ENCODE results near the gene CNTNAP2.
"Not testable (repeated sequence)": the region's sequence is repeated elsewhere in the genome, so short reads cannot be mapped to it uniquely, and the experiment has no call there.

The CNTNAP2 gene

DNA sequence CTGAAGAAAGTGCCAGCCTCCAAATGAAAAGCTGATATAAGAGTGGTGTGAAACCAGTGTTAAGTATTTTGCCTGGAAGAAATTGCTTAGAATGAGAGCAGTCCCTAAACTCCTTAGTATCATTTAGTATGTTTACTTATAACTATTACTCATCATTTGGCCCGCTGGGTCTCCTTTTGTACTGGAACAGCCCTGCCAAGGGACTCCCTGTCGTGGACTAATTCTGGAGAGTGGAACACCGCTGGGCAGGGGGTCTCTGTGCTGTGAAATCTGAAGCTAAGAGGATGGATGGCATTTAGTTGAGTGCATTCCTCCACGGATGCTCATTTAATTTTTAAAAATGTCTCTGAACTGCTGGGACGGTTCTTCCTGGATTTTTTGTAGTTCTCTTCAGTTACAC, 1584.1 kb downstream of the CNTNAP2 start:
- no peak for DNase-seq

DNA sequence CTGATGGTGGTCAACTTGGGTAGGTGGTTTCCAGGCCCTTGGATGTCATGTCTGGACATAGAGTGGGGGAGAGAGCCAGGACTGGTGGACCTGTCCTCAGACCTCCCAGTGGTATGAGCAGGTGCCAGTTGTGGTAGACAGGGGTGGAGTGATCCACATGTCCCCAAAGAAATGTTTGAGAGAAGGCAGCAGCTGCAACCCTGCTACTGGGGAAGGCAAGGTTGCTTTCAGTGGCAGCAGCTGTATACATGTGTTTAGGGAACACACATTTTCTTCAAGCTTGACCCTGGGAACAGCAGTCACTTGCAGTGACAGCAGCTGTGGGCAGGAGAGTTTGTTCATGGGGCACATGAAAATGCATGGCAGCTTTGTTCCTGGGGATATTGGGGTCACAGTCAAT, 1591.3 kb downstream of the CNTNAP2 start:
- DNase-seq = no peak

DNA sequence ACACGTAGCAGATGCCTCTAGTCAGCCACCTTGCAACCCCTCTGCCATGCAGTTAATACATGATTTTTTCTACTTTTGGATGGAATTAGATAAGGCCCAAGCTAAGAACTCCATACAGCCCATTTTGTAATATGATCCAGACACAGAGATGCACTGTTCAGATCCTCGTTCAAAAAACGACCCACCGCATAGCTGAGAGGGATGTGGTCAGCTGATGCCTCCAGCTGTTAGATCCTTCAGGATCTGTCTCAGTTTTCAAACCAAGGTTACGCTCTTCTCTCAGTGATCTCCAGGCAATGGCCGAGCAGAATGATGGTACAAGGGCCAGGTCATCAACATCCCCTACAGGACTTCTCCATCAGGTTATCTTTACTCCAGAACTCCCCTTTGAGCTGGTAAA, 1592.3 kb downstream of the CNTNAP2 start:
- DNase-seq = no peak

DNA sequence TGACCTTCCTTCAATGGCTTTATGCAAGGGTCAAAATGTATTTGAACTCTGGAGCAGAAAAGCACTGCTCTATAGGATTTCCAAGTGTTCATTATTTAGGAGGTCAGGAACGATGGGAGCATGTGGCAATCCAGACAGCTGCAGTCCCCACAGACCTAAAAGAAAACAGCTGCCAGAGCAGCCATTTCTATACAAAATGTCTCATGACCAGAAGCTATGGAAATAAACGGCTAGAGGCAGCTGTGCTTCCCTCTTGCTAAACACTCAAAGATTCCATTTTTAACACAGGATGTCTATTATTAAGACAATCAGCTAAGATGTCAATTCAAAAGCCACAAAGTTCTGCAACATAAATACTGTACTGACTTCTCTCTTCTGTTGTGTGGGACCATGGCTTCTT, 1594.8 kb downstream of the CNTNAP2 start:
- DNase-seq = no peak

DNA sequence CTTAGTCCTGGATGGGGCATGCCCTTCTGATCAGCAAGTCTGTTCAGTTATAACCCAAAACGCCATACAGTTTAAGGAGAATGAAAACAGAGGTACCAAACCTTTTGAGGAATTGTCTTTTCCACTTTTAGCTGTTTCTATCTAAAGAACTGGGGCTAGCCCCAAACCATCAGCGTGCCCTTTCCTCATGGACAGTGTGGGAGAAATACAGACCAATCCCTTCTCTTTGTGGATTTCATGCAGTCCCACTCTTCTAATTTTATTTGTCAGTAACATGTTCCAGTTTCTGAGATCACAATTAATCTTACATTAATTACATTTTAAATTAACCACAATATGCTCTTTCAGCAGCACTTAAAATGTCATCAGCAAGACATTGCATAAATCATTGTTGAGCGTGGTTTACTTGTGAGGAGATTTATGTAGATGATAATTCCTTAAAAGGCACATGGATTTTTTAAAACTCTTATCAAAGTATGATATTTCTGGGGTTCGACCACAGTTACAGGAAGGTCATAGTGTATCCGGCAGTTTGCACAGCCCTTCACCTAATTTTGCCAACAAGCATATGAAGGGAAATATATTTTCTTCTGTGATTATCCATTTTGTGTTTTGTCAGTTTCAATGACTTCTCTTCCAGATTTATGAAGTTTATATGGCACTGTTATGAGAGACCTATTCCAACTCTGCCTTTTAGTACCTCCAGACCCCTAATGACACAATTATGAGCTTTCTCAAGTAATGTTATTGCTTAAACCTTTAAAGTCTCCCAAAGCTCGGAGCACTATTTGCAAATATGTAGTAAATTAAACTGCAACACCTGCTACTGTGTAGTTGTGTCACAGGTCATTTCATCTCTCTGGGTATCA, 1605.6 kb downstream of the CNTNAP2 start:
- no peak for DNase-seq

DNA sequence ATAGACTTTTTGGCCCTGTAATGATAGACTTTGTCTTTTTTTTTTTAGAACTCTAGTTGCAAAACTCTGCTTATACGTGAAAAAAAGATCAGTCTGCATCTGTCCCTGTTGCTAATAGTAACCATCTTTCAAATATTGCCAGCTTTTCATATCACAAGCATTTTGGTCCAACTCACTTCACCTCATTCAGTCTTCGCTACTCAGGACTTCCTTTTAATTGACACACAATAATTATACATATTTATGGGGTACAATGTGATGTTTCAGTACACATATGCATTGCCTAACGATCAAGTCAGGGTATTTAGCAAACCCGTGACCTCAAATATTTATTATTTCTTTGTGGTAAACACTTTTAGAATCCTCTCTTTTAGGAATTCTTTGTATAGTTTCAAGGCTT, 1606.9 kb downstream of the CNTNAP2 start:
- no peak for DNase-seq

DNA sequence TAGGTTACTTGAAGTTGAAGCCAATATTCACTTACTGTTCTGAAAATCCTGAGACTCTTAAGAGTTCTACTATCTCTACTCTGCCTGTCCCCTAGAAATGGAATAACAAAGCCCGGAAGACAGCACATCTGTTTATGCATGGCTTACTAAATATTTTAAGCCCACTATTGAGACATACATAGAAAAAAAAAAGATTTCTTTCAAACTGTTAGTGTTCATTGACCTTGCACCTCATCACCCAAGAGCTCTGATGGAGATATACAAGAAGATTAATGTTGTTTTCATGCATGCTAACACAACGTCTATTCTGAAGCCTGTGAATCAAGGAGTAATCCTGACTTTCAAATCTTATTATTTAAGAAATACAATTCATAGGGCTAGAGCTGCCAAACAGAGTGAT, 1614.7 kb downstream of the CNTNAP2 start:
- DNase-seq = no peak

DNA sequence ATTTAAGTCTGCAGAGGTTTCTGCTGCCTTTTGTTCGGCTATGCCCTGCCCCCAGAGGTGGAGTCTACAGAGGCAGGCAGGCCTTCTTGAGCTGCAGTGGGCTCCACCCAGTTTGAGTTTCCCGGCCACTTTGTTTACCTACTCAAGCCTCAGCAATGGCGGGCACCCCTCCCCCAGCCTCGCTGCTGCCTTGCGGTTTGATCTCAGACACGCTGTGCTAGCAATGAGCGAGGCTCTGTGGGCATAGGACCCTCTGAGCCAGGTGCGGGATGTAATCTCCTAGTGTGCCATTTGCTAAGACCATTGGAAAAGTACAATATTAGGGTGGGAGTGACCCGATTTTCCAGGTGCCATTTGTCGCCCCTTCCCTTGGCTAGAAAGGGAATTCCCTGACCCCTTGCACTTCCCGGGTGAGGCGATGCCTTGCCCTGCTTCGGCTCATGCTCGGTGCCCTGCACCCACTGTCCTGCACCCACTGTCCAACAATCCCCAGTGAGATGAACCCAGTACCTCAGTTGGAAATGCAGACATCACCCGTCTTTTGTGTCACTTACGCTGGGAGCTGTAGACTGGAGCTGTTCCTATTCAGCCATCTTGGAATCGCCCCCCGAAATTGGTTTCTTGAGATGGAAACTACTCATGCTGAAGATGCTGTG, 1621.1 kb downstream of the CNTNAP2 start:
- not testable (repeated sequence) for DNase-seq

DNA sequence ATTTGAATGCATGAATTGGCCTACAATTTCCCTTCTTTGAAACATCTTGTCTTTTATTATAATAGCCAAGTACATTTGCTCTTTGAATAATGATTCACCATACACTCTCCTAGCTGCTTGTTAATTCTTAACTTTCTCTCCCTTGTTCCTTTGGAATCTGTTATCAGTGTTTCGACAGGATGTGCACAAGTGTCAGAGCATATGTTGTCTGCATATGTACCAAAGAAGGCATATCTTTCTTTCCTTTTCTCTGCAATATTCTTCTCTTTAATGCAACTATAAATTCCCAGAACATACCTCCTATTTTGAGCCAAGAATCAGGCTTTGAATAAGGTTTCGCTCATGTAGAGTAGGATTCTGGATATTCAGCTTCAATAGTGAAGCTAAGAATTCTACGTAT, 1625.7 kb downstream of the CNTNAP2 start:
- DNase-seq = no peak

DNA sequence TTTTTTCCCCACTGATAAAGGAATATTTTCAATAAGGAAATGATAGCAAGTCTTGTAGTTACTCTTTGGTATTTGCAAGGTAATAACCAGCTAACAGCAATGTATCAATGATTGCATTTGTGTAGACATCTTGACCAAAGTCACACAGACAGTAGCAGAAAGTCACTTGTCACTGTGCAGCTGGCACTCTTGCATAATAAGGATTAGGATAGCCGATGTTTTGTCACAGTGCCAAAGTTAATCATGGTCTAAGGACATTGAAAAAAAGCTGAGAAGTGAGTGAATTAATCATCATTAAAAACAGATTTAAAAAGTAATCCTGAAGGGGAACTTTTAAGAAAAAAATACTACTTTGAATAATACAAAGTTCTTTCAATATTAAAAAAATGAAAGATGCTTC, 1639.7 kb downstream of the CNTNAP2 start:
- no peak for DNase-seq

DNA sequence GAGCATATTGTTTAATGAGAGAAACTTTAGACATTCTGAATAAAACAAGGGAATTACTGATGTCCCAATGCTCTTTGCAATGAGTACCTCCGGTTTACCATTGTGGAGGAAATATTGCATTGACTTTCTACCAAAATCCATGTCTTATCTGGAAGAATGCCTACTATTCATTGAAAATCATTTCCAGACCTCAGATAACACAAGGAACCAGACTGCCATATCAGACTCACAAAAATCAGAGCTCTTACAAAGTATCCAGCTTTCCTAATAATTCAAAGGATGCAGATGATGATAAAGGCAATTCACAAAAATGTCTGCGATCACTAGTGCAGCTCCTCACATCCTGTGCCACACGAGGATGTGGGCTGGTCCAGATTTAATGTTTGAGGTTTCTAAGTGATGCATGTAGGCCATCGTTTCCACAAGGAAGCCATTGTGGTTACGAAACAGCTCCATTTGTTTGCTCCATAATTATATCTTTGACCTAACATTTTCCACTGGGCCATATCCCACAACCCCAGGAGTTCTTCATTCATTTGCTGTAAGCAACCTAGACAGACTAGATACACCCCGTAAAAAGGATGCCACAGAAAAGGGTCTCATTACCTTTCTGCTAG, 1642.8 kb downstream of the CNTNAP2 start:
- no peak for DNase-seq

DNA sequence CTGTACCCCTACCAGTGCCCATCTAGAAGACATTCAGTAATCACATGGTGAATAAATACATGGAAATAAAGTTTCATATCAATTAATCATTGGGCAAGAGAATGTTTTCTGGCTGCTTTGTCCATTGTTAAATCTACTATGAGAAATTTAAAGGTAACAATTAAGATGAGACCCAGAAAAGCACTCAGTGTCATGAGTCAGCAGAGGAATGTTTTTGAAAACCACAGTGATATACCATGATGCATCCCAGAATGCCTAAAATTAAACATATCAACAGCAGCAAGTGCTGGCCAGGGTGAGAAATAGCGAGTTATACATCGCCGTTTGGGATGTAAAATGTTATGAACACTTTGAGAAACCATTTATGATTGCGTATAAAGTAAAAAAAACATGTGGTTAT, 1648.7 kb downstream of the CNTNAP2 start:
- DNase-seq = no peak

DNA sequence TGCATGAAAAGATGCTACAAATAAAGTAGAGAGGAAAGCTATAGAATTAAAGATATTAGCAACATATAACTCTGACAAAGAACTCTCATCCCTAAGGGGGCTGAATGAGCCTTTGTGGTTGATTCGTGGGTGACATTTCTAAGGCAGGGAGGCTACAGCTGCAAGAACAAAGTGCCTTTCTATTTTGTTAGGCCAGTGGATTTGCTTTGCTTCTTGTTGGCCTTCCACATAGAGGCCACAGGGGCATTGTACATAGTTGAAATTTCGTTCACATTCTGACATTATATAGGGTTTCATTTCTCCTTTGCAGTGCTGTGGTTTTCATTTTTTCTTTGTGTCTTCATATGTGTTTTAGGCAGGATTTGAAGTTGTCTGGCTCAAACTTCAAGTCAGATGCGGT, 1654.7 kb downstream of the CNTNAP2 start:
- no peak for DNase-seq

DNA sequence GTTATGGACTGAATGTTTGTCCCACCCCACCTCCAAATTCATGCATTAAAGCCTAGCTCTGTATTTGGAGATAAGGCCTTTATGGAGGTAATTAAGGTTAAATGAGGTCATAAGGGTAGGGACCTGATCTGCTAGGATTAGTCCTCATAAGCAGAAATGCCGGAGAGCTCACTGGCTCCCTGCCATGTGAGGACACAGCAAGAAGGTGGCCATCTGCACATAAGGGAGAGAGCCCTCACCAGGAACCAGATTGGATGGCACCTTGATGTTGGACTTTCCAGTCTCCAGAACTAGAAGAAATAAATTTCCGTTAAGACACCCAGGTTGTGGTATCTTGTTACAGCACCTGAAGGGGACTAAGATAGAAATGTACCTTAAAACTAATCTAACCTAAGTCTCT, 1657.9 kb downstream of the CNTNAP2 start:
- DNase-seq = no peak

DNA sequence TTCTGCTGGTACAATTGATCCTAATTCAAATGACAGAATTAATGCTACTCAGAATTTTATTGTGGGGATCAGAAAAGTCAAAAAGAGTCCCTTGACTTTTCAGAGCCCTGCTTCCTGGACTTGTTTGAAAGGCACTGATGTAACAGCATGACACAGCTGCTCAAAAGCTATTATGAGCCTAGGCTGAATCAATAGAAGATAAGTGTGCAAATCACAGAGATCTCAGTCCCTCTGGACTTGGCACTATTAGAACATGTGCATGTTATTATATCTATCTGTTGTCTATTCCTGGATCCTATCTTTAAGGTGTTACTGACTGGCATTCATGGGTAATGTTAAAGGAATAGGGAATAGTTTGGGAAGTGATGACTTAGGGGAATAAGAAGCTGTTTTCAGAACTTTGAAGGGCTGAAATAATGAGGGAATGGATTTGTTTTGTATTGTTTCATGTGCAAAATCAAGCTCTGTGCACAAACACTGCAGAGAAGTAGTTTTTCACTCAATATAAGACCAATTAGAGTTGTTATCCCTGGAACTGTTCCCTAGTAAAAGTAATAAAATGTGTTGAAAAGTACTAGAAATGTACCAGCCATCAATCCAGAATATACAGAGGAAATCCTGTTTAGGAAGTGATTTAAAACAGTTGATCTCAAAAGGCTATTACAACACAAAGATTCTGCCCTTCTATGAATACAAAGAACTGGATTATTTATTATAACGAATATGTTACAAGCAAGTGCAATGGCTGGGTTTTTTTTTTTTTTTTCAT, 1659.1 kb downstream of the CNTNAP2 start:
- DNase-seq = no peak

DNA sequence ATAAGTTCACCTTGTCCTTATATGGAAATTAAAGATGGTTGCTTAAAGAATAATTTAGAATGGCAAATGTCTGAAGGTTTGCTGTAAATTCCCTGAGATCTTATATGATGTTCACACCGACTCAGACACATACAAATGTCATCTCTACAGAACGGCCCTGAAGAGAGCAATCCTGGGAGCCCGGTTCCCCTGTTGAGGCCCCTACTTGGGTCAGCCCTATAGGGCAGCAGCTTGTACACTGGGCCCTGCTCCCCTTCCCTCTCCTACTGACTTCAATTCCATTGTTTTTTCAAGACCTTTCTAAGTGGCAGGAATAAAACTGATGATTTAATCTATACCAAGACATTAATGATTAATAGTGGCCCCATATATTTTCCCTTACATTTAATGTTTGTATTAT, 1660.7 kb downstream of the CNTNAP2 start:
- no peak for DNase-seq

DNA sequence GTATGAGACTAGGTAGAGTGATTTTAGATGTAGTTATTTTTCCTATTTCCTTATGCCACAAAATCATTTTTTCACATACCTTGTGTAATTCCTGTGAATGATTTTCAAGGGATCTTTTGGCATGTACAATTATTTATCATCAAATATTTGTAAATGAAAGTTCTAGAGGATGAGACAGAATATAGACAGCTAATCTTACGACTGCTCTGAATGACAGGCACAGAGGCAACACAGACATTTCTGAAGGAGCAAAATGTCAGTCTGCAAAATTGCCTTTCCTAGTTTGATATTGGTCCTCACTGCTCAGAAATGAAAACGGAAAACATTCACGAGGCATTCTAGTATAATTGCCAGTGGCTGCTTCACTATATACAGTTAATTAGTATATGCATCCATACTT, 1663.3 kb downstream of the CNTNAP2 start:
- DNase-seq = no peak

DNA sequence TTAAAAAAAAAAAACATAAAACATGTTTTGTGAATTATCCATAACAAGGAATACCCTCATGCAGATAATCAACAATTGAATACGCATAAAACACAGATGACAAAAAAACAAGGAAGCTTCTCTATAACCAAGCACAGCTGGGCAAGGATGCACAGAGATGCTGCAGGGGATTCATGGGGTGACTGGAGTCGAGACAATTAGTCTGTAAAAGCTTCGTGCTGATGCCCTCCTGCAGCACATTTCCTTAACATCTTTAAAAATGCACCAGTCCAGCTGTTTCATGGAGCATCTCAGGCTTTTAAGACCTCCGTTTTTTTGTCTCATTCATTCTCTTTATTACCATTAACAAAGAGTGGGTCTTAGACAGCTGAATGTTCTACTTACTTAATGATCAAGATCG, 1680.0 kb downstream of the CNTNAP2 start:
- no peak for DNase-seq

DNA sequence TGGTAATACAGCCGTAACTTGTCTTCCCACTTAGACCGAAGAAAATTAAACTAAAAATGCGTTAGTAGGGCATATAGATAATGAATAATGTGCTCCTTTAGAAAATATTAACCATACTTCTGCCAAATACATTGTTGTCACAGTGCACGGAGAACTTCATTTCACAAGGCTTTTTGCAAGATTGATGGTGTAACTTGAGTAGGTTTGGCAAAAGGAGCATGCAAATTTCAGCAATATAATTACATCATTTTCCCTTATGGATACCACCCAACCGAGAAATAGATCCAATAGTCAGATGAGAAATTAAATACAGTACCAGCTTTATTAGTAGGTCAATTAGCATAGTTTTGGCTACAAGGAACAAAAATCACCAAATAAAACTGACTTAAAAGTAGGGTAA, 1681.4 kb downstream of the CNTNAP2 start:
- DNase-seq = no peak

DNA sequence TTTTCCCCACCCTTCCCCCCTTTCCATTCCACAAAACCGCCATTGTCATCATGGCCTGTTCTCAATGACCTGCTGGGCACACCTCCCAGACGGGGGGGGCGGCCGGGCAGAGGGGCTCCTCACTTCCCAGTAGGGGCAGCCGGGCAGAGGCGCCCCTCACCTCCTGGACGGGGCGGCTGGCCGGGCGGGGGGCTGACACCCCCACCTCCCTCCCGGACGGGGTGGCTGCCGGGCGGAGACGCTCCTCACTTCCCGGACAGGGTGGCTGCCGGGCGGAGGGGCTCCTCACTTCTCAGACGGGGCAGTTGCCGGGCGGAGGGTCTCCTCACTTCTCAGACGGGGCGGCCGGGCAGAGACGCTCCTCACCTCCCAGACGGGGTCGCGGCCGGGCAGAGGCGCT, 1685.2 kb downstream of the CNTNAP2 start:
- DNase-seq = not testable (repeated sequence)

DNA sequence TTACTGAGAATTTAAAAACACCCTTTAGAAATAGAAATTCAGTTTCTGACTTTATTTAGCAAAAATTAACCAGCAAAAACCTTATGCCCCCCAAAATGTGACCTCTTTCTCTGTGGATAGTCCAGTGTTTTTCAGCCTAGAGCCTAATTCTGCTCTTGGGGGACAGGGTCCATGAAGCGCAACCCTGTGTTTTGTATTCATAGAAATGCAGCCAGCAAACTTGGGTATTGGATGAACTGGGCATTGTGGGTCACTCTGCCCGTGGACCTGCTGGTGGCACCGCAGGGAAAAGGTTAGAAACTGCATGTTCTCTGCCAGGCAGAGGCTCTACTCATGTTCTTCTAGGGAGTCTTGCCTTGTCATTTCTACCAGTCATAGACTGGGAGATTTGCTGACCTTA, 1686.5 kb downstream of the CNTNAP2 start:
- DNase-seq = no peak

DNA sequence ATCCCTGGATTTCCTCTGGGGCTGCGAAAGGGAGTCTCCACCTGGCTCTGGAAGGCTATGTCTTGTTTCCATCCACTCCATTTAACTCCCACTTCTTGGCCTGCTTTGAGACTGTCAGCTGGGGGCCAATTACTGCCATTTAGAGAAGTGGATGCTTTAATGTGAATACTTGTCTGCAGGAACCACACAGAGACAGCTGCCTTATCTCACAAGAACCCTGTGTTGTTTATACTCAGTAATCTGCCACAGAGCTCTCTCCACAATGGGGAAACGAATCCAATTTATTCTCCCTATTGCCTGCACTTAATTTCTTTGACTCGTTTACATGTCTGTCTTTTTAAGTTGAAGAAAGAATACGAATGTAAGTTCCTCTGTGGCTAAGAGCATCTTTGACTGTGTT, 1687.0 kb downstream of the CNTNAP2 start:
- DNase-seq = no peak

DNA sequence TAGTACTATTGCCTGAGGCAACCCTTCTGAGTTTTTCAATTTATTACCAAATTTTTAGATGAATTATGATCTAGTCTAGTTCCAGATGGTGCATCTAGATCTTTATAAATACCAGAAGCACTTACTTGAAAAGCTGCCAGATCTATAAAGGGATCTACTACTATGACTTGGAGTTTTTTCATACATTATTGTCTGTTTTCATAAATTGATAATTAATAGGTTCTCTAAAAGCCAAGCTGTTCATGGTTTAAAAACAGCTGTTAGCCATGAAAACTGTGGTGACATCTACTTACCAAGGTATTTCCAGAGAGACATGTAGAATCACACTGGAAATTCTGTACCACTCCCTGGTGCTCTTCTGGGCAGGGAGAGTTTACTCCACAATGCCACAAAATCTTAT, 1687.4 kb downstream of the CNTNAP2 start:
- no peak for DNase-seq
